ENCODE results near the gene PIBF1.

GRCh38 chr13:72820898-72821279 lies 39.0 kb downstream of the PIBF1 start:
- no peak for TF ChIP-seq CTCF (conservative IDR thresholded peaks at IDR 0.05 in 1 of 2, IDR thresholded peaks at IDR 0.05 in 1 of 2; ENCODE audit: low read depth in 1 of 2, low read length in 2 of 2)
- no peak for TF ChIP-seq EZH2 (IDR thresholded peaks at IDR 0.05; ENCODE audit: low read length, missing control alignments)

Measured in fibroblast of lung (primary cell).